Stimulated activated CD8-positive, alpha-beta memory T cell treated with anti-CD3 and anti-CD28 coated beads, Interleukin-7, amount 100 ng/mL, for 1 hour (primary cell): Measurements from ENCODE around the gene SPTBN4.
A peak's percentile ranks its signal among the peaks of the same experiment; 100 is the strongest.
"Not testable (repeated sequence)": the region's sequence is repeated elsewhere in the genome, so short reads cannot be mapped to it uniquely, and the experiment has no call there.

ENCODE experiments used
- DNase-seq, 2 donors: peaks; one replicate each; pipeline ENCODE4 v3.0.0-alpha.2; 2020; ENCODE audit warnings: low read depth in 2 of 2

Gene SPTBN4

GRCh38 chr19:40464059-40465024 is 2.5 kb upstream of the SPTBN4 start:
- DNase-seq, result peak; percentile 40 to 60

- no peak for DNase-seq
Observed at GRCh38 chr19:40465025-40465556, 1.7 kb upstream of the SPTBN4 start.

GRCh38 chr19:40465557-40466218 is 1.1 kb upstream of the SPTBN4 start, which contains the start of gene BLVRB:
TSS of gene BLVRB (minus strand) at chr19:40465745. CDS start at chr19:40465688, 57 bp downstream.
- DNase-seq, result peak; percentile 98 to 99

GRCh38 chr19:40466219-40466984 is 399 bp upstream of the SPTBN4 start:
- DNase-seq, result peak; percentile 18 to 41

- DNase-seq, result no peak
Observed at GRCh38 chr19:40469011-40469410, 2.2 kb downstream of the SPTBN4 start.

- DNase-seq, result no peak
Observed at GRCh38 chr19:40471111-40471510, 4.3 kb downstream of the SPTBN4 start.

- DNase-seq, result no peak
Observed at GRCh38 chr19:40472516-40472915, 5.7 kb downstream of the SPTBN4 start.

- no peak for DNase-seq
Observed at GRCh38 chr19:40474737-40475136, 7.9 kb downstream of the SPTBN4 start.

GRCh38 chr19:40475878-40476644 is 9.3 kb downstream of the SPTBN4 start:
- not testable (repeated sequence) for DNase-seq

GRCh38 chr19:40486017-40486416 is 19.2 kb downstream of the SPTBN4 start:
- DNase-seq, result no peak

- DNase-seq, result no peak
Observed at GRCh38 chr19:40489882-40490230, 23.1 kb downstream of the SPTBN4 start.

- DNase-seq, result no peak
Observed at GRCh38 chr19:40492274-40492673, 25.5 kb downstream of the SPTBN4 start.

- DNase-seq, result no peak
Observed at GRCh38 chr19:40493778-40494177, 27.0 kb downstream of the SPTBN4 start.

- no peak for DNase-seq
Observed at GRCh38 chr19:40494191-40494838, 27.5 kb downstream of the SPTBN4 start.

GRCh38 chr19:40497214-40497613 is 30.4 kb downstream of the SPTBN4 start:
- no peak for DNase-seq

- DNase-seq, result no peak
Observed at GRCh38 chr19:40499320-40499719, 32.5 kb downstream of the SPTBN4 start.

- DNase-seq, result not testable (repeated sequence)
Observed at GRCh38 chr19:40500678-40501530, 34.1 kb downstream of the SPTBN4 start.

GRCh38 chr19:40501599-40501998 is 34.8 kb downstream of the SPTBN4 start:
- DNase-seq, result no peak

GRCh38 chr19:40502081-40502480 is 35.3 kb downstream of the SPTBN4 start:
- no peak for DNase-seq
